ENCODE data around the gene NANOS3. TPM values are rescaled to one million over a fixed set of nuclear protein-coding genes. Genes with fewer than 3 reads are reported as not detected.

Gene NANOS3
- total and polyA plus RNA-seq, 9 of the 15 experiments (the other 6 are each of a cell fraction or from before 2014, with no cell fraction given): not detected

- peak; percentile 30 for ATAC-seq
- no peaks in the 10 kb centered on the region for H3K36me3 ChIP-seq (ENCODE audit: control insufficient read depth, insufficient read depth, low read length)
- no peaks in the 10 kb centered on the region for H3K9me3 ChIP-seq (replicated peaks; ENCODE audit: control insufficient read depth, insufficient read depth, low read depth, low read length)
- peak; percentile 70 to 79 (median 78) for DNase-seq (ENCODE audit: extremely low read depth in 1 of 4, low spot score in 3 of 4)
- WGBS (ENCODE audit: insufficient coverage, low coverage, missing lambda C conversion rate): 37% methylated on average over 24 of the region's 26 CpGs
- CTCF ChIA-PET (ENCODE audit: low intra/inter-chr PET ratio): no interaction called here
- peak overlapping the region; percentile 89 for H3K4me2 ChIP-seq (ENCODE audit: insufficient read depth, low read length)
- in situ Hi-C loops (cut with MboI) (no loop called here), intact Hi-C loops (cut with micrococcal nuclease) (no loop called here)
- H3K9me1 ChIP-seq (ENCODE audit: control insufficient read depth, insufficient read depth, low read length): no peaks in the 10 kb centered on the region
- FAIRE-seq: peak; percentile 29
- POLR2A ChIA-PET: interaction anchor here (1.1 to 1.5 kb wide), 3 partner anchors 10 to 35 kb away, joined by 3 to 5 read pairs (median 4); no protein-coding TSS in a partner anchor
- BruUV-seq (replicated peaks): TSS peak; percentile 86
- no peaks in the 10 kb centered on the region for H3K79me2 ChIP-seq (ENCODE audit: control insufficient read depth, insufficient read depth, low read length)
- H3K4me3 ChIP-seq: peak overlapping the region; percentile 41
- peak overlapping the region; percentile 81 for H2AFZ ChIP-seq (ENCODE audit: low read depth, low read length)
- no peaks in the 10 kb centered on the region for H4K20me1 ChIP-seq (replicated peaks; ENCODE audit: control insufficient read depth, insufficient read depth, low read length)
- H3K27me3 ChIP-seq (ENCODE audit: control insufficient read depth in 2 of 2, insufficient read depth in 2 of 2, low read length in 2 of 2): no peaks in the 10 kb centered on the region
- peaks cover 39 to 70% of the 10 kb centered on the region in 2 experiments for H3K4me1 ChIP-seq (replicated peaks in 1 of 2; ENCODE audit: control insufficient read depth in 2 of 2, insufficient read depth in 2 of 2, low read length in 2 of 2)
- H3K27ac ChIP-seq (ENCODE audit: extremely low read depth, low read depth, low read length): peak overlapping the region; percentile 95
- H3K9ac ChIP-seq (ENCODE audit: insufficient read depth in 1 of 2, low read depth in 2 of 2, low read length in 2 of 2): peak overlapping the region; percentile 83 to 92
- no peak for TF ChIP-seq THAP7 (CRISPR knock-in tag; IDR thresholded peaks at IDR 0.05)
- TF ChIP-seq HDAC1 (IDR thresholded peaks at IDR 0.05): no peak
- no peak for TF ChIP-seq ZNF512 (tag; IDR thresholded peaks at IDR 0.05)
- no peak for TF ChIP-seq ZNF134 (CRISPR knock-in tag; conservative IDR thresholded peaks at IDR 0.05)
- no peak; the same call in 1 of the 2 replicates for TF ChIP-seq ESRRA (IDR thresholded peaks at IDR 0.05; ENCODE audit: borderline replicate concordance, low read depth)
- TF ChIP-seq E2F5 (CRISPR knock-in tag; IDR thresholded peaks at IDR 0.05): no peak
- no peak for TF ChIP-seq ESRRB (CRISPR knock-in tag; IDR thresholded peaks at IDR 0.05; ENCODE audit: borderline replicate concordance)
- TF ChIP-seq SAP30 (IDR thresholded peaks at IDR 0.05; ENCODE audit: borderline replicate concordance, insufficient read depth, low read depth, low read length, poor library complexity, severe bottlenecking): no peak
- no peak for TF ChIP-seq RNF2 (IDR thresholded peaks at IDR 0.05)
- TF ChIP-seq THRAP3 (IDR thresholded peaks at IDR 0.05; ENCODE audit: borderline replicate concordance): no peak
- TF ChIP-seq SP2 (IDR thresholded peaks at IDR 0.05; ENCODE audit: extremely low read depth, low read depth, low read length, poor library complexity, severe bottlenecking): no peak
- TF ChIP-seq CBFB (CRISPR knock-in tag; IDR thresholded peaks at IDR 0.05): no peak
- peak; percentile 60 for TF ChIP-seq CTBP1 (IDR thresholded peaks at IDR 0.05; ENCODE audit: borderline replicate concordance)
- TF ChIP-seq CEBPG (CRISPR knock-in tag; IDR thresholded peaks at IDR 0.05): peak; percentile 28; the same call in 1 of the 2 replicates
- TF ChIP-seq CEBPG (tag; conservative IDR thresholded peaks at IDR 0.05 in 1 of 2, IDR thresholded peaks at IDR 0.05 in 1 of 2): no peak
- TF ChIP-seq PRPF4 (IDR thresholded peaks at IDR 0.05; ENCODE audit: insufficient read depth, low read depth, low read length, poor library complexity, severe bottlenecking): no peak
- no peak for TF ChIP-seq ZNF561 (CRISPR knock-in tag; conservative IDR thresholded peaks at IDR 0.05)
- TF ChIP-seq BRD9 (IDR thresholded peaks at IDR 0.05; ENCODE audit: low read depth, partially characterized antibody): no peak
- no peak for TF ChIP-seq ELF2 (CRISPR knock-in tag; IDR thresholded peaks at IDR 0.05)
Measured at GRCh38 chr19:13850910-13851733, 25.8 kb upstream of the NANOS3 start.
